WTC11 (cell line): ENCODE results near the gene FBLN2.

Experiments used
- CTCF ChIP-seq: fragments of 200-600 bp; IDR thresholded peaks from 2 replicates; pipeline ENCODE4 v1.8.0; 2022; ENCODE audit warnings: antibody characterized with exemption
- E2F5 ChIP-seq: sonication (generic); formaldehyde crosslinking; IDR thresholded peaks from 2 replicates; pipeline ENCODE4 v1.8.1; 2022; ENCODE audit warnings: mild to moderate bottlenecking, moderate library complexity, missing genetic modification reagents
- FOXJ3 ChIP-seq: sonication (generic); formaldehyde crosslinking; IDR thresholded peaks from 2 replicates; pipeline ENCODE4 v1.9.0; 2021; ENCODE audit warnings: missing genetic modification reagents, mild to moderate bottlenecking, borderline replicate concordance
- GRHL2 ChIP-seq: fragments of 250-450 bp; sonication (Bioruptor Pico); IDR thresholded peaks from 2 replicates; pipeline ENCODE4 v1.8.0; 2022; ENCODE audit warnings: mild to moderate bottlenecking, moderate library complexity; ENCODE audit not compliant: insufficient replicate concordance, severe bottlenecking
- NR2C2 ChIP-seq: sonication (generic); formaldehyde crosslinking; IDR thresholded peaks from 2 replicates; pipeline ENCODE4 v1.8.0; 2022; ENCODE audit warnings: mild to moderate bottlenecking, missing genetic modification reagents
- SP1 ChIP-seq: sonication (generic); formaldehyde crosslinking; conservative IDR thresholded peaks from 2 replicates; pipeline ENCODE4 v1.8.1; 2022; ENCODE audit warnings: missing genetic modification reagents
- TCF7 ChIP-seq: sonication (generic); formaldehyde crosslinking; IDR thresholded peaks from 2 replicates; pipeline ENCODE4 v1.8.0; 2022; ENCODE audit warnings: mild to moderate bottlenecking, low read depth, missing genetic modification reagents, moderate library complexity

- TF ChIP-seq SP1 (CRISPR knock-in tag) (no peak), FOXJ3 (no peak), CTCF (no peak), NR2C2 (CRISPR knock-in tag) (no peak), GRHL2 (no peak), TCF7 (CRISPR knock-in tag) (no peak), E2F5 (CRISPR knock-in tag) (no peak)
These were observed 11.5 kb upstream of the FBLN2 start for GRCh38 chr3:13537244-13537908.
